Measurements from ENCODE around the gene CDC42SE1. TPM values are rescaled to one million over a fixed set of nuclear protein-coding genes. Genes with fewer than 3 reads are reported as not detected.

The CDC42SE1 gene
- total RNA-seq, 1 experiment from 2014 or later = 81.2 TPM

DNA sequence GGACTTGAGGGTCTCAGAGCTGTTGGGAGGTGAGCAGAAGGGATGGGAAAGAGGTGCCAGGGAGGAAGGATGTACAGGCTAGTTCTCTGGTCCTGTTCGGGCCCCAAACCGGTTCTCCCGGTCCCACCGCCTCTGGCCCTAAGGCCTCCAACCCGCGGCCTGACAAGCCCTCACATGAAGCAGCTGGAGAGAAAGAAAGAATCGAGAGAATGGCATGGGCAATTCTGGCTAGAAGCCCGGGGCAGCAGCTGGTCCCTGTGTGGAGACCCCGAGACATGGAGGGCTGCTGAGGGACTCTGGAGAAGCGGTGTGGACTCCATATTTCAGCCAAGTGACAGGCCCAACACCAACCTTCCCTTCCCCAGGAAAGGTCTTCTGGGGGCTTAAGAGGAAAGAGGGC is 730 bp downstream of the CDC42SE1 start:
- no peak for ATAC-seq
- Histone ChIP-seq H3K27me3 (ENCODE audit: control insufficient read depth, insufficient read depth, low read length) (no peaks in the 10 kb centered on the region), H3K27ac (ENCODE audit: low read length) (peak overlapping the region; percentile 97), H3K9me3 (ENCODE audit: control insufficient read depth, insufficient read depth, low read depth, low read length) (no peaks in the 10 kb centered on the region), H3K36me3 (ENCODE audit: control insufficient read depth, insufficient read depth, low read length) (peaks cover 12% of the 10 kb centered on the region), H3K4me1 (ENCODE audit: control insufficient read depth, insufficient read depth, low read length) (peaks cover 21% of the 10 kb centered on the region), H3K4me3 (ENCODE audit: low read depth in 2 of 2, low read length in 2 of 2) (peak overlapping the region; percentile 94 to 99)
- ChIA-PET POLR2A (interaction anchor here (0.5 kb wide), 2 partner anchors 16 to 703 kb away, joined by 5 to 7 read pairs; no protein-coding TSS in a partner anchor), CTCF (no interaction called here)
- DNase-seq (ENCODE audit: low read depth, low spot score) = no peak
- in situ Hi-C loops (cut with HindIII; ENCODE audit: low pct_unique_long_range_greater_than_20kb, low sequenced_read_pairs) = no loop called here
- TSS peak; percentile 78 for BruUV-seq (replicated peaks)
- TF ChIP-seq, protein P1, sequence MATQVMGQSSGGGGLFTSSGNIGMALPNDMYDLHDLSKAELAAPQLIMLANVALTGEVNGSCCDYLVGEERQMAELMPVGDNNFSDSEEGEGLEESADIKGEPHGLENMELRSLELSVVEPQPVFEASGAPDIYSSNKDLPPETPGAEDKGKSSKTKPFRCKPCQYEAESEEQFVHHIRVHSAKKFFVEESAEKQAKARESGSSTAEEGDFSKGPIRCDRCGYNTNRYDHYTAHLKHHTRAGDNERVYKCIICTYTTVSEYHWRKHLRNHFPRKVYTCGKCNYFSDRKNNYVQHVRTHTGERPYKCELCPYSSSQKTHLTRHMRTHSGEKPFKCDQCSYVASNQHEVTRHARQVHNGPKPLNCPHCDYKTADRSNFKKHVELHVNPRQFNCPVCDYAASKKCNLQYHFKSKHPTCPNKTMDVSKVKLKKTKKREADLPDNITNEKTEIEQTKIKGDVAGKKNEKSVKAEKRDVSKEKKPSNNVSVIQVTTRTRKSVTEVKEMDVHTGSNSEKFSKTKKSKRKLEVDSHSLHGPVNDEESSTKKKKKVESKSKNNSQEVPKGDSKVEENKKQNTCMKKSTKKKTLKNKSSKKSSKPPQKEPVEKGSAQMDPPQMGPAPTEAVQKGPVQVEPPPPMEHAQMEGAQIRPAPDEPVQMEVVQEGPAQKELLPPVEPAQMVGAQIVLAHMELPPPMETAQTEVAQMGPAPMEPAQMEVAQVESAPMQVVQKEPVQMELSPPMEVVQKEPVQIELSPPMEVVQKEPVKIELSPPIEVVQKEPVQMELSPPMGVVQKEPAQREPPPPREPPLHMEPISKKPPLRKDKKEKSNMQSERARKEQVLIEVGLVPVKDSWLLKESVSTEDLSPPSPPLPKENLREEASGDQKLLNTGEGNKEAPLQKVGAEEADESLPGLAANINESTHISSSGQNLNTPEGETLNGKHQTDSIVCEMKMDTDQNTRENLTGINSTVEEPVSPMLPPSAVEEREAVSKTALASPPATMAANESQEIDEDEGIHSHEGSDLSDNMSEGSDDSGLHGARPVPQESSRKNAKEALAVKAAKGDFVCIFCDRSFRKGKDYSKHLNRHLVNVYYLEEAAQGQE (IDR thresholded peaks at IDR 0.05; ENCODE audit: insufficient read depth in 1 of 2, low read depth in 2 of 2, low read length in 1 of 2) = no peak
- no peak for TF ChIP-seq TCF7L2 (IDR thresholded peaks at IDR 0.05; ENCODE audit: low read depth, low read length)
- TF ChIP-seq, protein P2, sequence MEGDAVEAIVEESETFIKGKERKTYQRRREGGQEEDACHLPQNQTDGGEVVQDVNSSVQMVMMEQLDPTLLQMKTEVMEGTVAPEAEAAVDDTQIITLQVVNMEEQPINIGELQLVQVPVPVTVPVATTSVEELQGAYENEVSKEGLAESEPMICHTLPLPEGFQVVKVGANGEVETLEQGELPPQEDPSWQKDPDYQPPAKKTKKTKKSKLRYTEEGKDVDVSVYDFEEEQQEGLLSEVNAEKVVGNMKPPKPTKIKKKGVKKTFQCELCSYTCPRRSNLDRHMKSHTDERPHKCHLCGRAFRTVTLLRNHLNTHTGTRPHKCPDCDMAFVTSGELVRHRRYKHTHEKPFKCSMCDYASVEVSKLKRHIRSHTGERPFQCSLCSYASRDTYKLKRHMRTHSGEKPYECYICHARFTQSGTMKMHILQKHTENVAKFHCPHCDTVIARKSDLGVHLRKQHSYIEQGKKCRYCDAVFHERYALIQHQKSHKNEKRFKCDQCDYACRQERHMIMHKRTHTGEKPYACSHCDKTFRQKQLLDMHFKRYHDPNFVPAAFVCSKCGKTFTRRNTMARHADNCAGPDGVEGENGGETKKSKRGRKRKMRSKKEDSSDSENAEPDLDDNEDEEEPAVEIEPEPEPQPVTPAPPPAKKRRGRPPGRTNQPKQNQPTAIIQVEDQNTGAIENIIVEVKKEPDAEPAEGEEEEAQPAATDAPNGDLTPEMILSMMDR (IDR thresholded peaks at IDR 0.05) = no peak
- TF ChIP-seq SIN3A (IDR thresholded peaks at IDR 0.05; ENCODE audit: borderline replicate concordance, insufficient read depth, low read depth, low read length) = no peak
- TF ChIP-seq POLR2AphosphoS5 (IDR thresholded peaks at IDR 0.05; ENCODE audit: low read depth, low read length) = no peak
- intact Hi-C loops (cut with micrococcal nuclease; ENCODE audit: unreplicated experiment) = no loop called here

DNA sequence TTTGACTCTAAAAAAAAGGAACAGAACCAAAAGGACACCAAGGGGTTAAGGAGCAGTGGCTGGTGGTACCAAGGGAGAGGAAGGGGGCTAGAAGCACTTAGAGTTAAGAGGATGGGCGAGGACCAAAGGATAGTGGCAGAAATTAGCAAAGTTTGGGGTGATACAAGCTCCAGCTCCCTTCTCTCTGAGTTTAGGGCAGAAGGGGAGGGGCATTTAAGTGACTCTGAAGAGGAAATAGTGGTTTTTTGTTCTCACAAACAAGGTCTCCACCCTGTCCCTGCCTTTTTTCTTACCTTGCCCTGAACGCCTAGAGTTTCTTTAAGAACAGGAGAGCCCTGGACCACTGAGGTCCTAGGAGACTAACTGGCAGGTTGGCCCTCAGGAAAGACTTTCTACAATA is 3.3 kb downstream of the CDC42SE1 start:
- CTCF ChIA-PET = no interaction called here
- in situ Hi-C loops (cut with HindIII; ENCODE audit: low pct_unique_long_range_greater_than_20kb, low sequenced_read_pairs) = no loop called here
- ATAC-seq (no peak), DNase-seq (ENCODE audit: low read depth, low spot score) (no peak)
- Histone ChIP-seq H3K27ac (ENCODE audit: low read length) (peak overlapping the region; percentile 45; the same call in 1 of the 2 replicates), H3K4me1 (ENCODE audit: control insufficient read depth, insufficient read depth, low read length) (peaks cover 21% of the 10 kb centered on the region), H3K9me3 (ENCODE audit: control insufficient read depth, insufficient read depth, low read depth, low read length) (no peaks in the 10 kb centered on the region), H3K36me3 (ENCODE audit: control insufficient read depth, insufficient read depth, low read length) (peaks cover 21% of the 10 kb centered on the region), H3K4me3 (ENCODE audit: low read depth in 2 of 2, low read length in 2 of 2) (no peak overlapping the region), H3K27me3 (ENCODE audit: control insufficient read depth, insufficient read depth, low read length) (no peaks in the 10 kb centered on the region)
- intact Hi-C loops (cut with micrococcal nuclease; ENCODE audit: unreplicated experiment) = no loop called here
- POLR2A ChIA-PET = no interaction called here
- no TSS peak for BruUV-seq (replicated peaks)
- TF ChIP-seq, protein P2 (IDR thresholded peaks at IDR 0.05) = no peak
- TF ChIP-seq TCF7L2 (IDR thresholded peaks at IDR 0.05; ENCODE audit: low read depth, low read length) = no peak
- TF ChIP-seq, protein P1 (IDR thresholded peaks at IDR 0.05; ENCODE audit: insufficient read depth in 1 of 2, low read depth in 2 of 2, low read length in 1 of 2) = no peak
- no peak for TF ChIP-seq POLR2AphosphoS5 (IDR thresholded peaks at IDR 0.05; ENCODE audit: low read depth, low read length)
- no peak for TF ChIP-seq SIN3A (IDR thresholded peaks at IDR 0.05; ENCODE audit: borderline replicate concordance, insufficient read depth, low read depth, low read length)

Measured in Panc1 (cell line).